Stimulated activated CD8-positive, alpha-beta memory T cell treated with anti-CD3 and anti-CD28 coated beads, Interleukin-15, amount 100 ng/mL, for 48 hours (primary cell): Measurements from ENCODE around the gene TLR9.
"Not testable (repeated sequence)": the region's sequence is repeated elsewhere in the genome, so short reads cannot be mapped to it uniquely, and the experiment has no call there.

Experiments used
- DNase-seq, 2 donors: peaks; one replicate each; pipeline ENCODE4 v3.0.0-alpha.2; 2020; ENCODE audit warnings: low read depth in 2 of 2

Gene TLR9

GRCh38 chr3:52194485-52195290, 30.8 kb downstream of the TLR9 start:
- DNase-seq, result no peak

DNA sequence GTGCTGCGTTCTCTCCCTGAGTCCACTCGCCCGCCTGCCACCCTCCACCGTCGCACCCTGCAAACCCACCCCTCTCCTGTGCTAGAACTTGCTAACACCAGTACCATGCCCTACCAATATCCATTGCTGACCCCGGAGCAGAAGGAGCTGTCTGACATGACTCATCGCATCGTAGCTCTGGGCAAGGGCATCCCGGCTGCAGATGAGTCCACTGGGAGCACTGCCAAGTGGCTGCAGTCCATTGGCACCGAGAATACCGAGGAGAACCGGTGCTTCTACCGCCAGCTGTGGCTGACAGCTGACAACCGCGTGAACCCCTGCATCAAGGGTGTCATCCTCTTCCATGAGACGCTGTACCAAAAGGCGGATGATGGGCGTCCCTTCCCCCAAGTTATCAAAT, 32.4 kb downstream of the TLR9 start:
- no peak for DNase-seq

- DNase-seq, result no peak
Measured at GRCh38 chr3:52191663-52192062, 33.8 kb downstream of the TLR9 start.

DNA sequence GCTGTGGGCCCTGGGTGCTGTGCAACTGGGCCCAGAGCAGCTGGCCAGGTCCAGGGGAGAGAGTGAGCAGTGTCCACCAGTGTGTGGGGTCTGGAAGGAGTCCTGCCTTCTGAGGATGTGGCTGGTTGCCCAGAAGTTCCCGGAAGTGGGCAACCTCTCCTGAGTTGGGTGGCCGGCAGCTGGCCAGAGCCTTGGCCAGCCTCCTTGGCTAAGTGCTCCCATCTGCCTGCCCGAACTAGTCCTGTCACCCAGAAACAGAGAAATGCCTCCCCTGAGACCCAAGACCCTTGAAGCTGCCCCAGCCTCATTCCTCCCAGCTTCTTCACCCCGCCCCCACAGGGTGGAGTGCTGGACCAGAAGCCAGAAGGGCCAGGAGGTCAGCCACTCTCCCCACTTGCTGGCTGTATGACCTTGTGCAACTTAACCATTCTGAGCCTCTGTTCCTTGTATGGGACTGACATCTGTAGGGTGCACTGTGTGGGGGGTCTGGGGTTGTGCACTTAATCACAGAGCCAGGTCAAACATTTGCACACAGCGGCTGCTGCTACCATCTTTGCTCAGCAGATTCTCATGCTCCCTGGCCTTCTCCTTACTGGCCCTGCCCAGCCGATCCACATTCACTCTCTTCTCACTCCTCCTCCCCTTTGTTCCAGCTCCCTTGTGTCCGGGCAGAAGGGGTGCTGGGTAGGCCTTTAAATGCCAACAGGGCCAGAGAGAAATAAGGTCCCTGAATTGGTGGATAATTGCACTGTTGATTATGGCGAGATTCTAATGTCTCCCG, 35.0 kb downstream of the TLR9 start:
- DNase-seq, result no peak

GRCh38 chr3:52188556-52188955, 36.9 kb downstream of the TLR9 start:
- no peak for DNase-seq

DNA sequence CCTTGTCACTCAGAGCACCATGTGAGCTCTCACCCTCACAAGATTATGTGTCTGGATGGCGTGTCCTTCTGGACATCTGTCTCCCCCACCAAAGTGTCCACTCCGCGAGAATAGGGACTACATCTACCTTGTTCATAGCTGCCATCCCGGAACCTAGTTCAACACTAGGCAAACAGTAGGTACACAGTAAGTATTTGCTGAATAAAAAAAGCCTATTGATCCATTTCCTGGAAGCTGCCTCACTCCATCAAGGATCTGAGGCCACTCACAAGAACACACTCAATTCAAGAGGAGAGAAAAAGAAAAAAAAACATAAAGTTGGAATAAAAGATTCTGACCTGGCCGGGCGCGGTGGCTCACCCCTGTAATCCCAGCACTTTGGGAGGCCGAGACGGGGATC, 38.7 kb downstream of the TLR9 start:
- DNase-seq, result no peak

DNA sequence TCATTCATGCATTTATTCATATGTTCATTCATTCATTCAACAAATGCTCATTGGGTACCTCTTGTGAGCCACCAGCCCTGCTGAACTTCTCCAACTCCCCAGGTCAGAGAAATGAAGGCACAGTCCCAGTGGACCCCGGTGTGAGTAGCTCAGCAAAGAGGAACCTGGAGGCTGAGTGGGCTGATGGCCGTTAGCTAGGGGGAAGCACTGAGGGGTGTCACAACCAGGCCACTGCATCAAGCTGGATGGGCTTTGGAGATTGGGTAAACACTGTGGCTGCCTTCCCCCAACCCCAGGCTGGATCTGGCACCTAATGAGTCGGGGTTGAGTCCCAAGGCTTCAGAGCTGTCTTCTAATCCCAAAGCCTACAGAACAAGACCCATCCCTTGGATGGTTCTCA, 39.6 kb downstream of the TLR9 start:
- no peak for DNase-seq

DNA sequence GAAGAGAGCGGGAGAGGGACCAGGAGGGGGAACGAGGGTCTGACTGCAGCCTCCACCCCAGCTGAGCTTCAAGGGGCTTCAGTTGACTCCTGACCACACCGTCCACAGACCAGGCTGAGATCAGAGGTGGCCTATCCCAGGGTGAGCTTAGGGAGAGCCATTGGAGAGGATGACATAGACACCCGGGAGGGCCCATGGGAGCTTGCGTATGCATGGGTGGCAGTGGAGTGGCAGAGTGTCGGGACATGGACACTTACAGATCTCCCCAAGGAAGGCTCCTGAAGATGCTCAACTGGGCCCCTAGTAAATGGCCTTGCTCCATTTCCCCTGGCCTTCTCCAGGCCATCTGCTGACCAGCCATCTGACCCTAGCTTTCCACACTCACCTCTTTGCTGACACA, 40.1 kb downstream of the TLR9 start:
- DNase-seq, result no peak

DNA sequence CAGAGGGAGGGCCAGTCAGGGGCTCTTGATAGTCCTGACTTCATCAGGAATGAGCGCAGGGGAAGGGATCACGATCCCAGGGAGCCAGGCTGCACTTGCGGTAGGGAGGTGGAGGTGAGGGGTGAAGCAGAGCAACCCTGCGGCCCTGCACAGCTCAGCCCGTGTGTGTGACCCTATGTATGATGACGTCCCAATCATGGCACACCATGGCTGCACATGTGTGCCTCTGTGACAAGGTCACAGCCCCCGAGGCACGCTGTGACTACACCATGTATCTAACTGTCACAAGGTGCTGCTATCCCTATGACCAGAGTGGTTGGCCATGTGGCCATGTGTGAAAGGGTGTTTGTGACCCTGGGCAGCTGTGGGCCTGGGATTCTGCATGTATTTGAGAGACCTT, 40.8 kb downstream of the TLR9 start:
- no peak for DNase-seq

DNA sequence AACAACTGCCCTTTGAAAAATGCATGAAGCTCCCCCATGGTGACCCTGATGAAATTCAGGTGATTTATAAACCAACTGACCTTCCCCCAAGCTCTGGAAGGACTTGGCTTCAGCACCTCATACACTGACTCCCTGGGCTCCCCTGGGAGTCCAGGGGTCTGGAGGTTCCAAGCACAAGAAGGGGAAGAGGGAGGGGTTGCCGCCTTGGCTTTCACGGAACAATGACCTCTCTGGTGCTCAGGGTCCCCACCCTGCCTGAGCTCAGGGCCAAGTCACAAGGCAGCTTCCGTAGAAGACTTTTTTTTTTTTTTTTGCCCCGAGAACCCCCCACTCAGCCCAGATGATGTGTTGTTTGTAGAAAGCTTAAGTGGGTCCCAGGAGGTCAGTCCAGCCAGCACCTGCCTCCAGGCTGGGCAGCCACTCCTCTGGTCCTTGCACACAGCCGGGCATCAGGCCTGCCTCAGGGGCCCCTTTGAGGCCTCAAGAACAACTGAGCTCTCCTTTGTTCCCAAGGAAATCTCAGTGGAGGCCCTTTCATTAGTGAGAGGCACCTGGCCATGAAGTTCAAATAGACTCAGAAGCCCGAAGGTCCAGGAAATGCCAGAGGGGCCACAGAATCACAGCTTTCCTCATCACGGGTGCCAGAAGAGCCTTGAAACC, 41.5 kb downstream of the TLR9 start:
- no peak for DNase-seq

GRCh38 chr3:52182691-52183090, 42.8 kb downstream of the TLR9 start:
- DNase-seq, result no peak

- DNase-seq, result no peak
Measured at GRCh38 chr3:52182196-52182595, 43.2 kb downstream of the TLR9 start.

- DNase-seq, result no peak
Measured at GRCh38 chr3:52181543-52181942, 43.9 kb downstream of the TLR9 start.

DNA sequence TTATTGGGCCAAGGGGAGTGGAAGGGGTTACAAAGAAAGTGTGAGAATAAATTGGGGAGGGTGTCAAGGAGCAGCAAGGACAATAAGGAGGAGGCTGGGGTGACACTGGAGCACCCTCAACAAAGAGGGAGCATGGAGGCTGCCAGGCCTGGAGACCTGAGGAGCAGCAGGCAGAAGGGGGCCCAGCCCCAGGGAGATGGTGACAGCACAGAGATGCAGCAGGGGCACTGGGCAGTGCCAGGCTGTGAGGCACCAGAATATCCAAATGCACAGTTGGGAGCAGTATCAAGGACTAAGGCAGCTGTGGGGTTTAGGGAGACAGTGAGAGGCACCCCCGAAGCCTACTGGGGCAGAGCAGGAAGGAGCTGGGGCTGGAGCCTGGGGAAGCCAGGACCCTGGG, 46.9 kb downstream of the TLR9 start:
- DNase-seq, result no peak

- DNase-seq, result not testable (repeated sequence)
Measured at GRCh38 chr3:52178126-52178525, 47.3 kb downstream of the TLR9 start.

GRCh38 chr3:52177701-52178042, 47.8 kb downstream of the TLR9 start:
- DNase-seq, result no peak

GRCh38 chr3:52176951-52177700, 48.3 kb downstream of the TLR9 start:
- DNase-seq, result no peak

GRCh38 chr3:52176180-52176752, 49.2 kb downstream of the TLR9 start:
- no peak for DNase-seq

DNA sequence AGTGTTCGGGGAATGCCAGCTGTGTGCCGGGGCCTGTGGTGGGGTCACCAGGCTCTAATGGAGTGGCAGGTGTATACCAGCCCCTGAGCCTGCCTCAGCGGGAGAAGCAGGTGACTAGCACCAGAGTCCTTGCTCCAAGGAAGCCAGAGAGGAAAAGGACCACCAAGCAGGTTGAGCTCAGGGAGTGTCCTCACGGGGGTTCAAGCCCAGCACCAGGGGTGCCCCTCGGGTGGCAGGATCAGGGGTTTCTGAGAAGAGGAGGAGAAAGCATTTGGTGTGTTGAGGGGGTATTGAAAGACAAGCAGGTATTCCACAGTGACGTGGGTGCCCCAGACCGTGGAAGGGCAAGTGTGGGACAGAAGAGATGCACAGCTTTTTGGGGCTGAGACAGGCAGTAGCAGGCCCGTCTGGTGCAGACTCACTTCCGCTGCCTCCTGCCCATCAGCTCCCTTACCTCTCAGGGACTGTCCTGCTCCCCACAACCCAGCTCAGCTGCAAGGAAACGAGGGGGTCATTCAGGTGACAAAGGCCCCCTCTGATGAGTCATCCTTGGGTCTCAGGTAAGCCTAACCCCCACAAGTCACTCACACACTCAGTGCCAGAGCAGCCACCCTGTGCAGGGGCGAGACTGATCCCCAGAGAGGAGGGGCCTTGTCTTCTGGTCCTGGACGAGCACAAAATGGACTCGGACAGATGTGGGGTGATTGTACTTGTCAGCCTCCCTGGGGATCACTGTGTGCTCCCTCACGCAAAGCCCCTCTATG, 49.8 kb downstream of the TLR9 start:
- no peak for DNase-seq

DNA sequence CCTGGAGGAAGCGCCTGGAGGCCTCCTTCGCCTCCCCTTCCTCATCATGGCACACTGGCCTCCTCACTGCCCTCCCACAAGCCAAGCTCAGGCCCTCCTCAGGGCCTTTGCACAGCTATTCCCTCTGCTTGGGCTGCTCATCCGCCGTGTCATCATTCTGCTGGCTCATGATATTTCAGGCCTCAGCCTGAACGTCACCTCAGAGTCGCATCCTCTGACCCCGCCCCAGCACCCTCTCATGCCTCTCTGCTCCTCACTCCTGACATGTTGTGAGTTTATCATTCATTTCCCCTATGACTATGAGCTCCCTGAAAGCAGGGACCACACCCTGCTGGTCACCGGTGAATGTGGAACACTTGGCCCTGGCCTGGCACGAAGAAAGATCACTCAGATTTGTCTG, 50.5 kb downstream of the TLR9 start:
- DNase-seq, result no peak

GRCh38 chr3:52173101-52173500, 52.3 kb downstream of the TLR9 start:
- DNase-seq, result no peak
